GM12801 (cell line): ENCODE results near the gene ONECUT1.

Experiments
- CTCF ChIP-seq: IDR thresholded peaks from one replicate; pipeline ENCODE4 v1.5.1; 2011; ENCODE audit warnings: control low read depth; ENCODE audit not compliant: insufficient read length; ENCODE audit errors: extremely low read depth

The ONECUT1 gene

GRCh38 chr15:52710708-52711389 lies 79.3 kb downstream of the ONECUT1 start:
- no peak for TF ChIP-seq CTCF

- TF ChIP-seq CTCF: no peak
Observed at GRCh38 chr15:52710050-52710707, 80.0 kb downstream of the ONECUT1 start.

GRCh38 chr15:52709187-52709981 lies 80.8 kb downstream of the ONECUT1 start:
- no peak for TF ChIP-seq CTCF
